ENCODE results near the gene ALDH4A1. TPM values are rescaled to one million over a fixed set of nuclear protein-coding genes. Genes with fewer than 3 reads are reported as not detected.

The ALDH4A1 gene
- total and polyA plus RNA-seq, 2 experiments from 2014 or later: 11.3 to 33.8 TPM

DNA sequence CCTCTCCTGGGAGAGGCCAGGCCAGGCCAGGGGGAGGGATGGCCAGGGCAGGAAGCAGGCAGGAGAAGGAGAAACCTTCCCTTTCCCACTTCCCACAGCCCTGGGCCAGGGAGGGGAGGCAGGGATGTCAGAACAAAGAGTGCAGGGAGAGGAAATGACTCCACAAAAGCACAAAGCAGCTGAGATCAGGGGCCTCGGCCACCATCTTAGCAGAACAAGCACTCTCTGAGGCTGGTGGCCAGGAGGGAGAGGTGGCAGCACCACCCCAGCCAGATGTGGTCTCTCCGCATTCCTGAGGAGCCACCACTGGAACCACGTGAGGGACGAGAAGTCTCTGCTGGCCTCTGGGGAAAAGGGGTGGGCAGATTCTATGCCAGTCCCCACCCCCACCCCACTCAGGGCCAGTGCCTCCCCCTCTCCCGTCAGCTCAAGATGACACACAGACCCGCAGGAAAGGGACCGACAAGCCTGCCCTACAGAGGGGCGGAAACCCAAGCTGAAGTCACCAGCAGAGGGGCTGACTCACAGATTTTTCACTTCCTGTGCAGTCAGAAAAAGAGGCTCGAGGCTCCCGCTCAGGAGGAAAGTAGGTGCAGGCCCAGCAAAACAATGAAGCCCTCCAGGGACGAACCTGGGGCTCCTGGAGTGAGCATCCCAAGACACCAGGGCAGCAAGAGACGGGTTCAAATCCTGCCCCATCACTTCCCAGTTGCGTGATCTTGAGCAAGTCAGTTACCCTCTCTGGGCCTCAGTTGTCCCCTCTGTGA is 24.1 kb upstream of the ALDH4A1 start:
- H3K79me2 ChIP-seq (replicated peaks; ENCODE audit: insufficient read depth): no peaks in the 10 kb centered on the region
- DNase-seq (ENCODE audit: low spot score): no peak
- peaks cover 30% of the 10 kb centered on the region for H3K4me1 Mint-ChIP-seq
- no peaks in the 10 kb centered on the region for H3K36me3 ChIP-seq (ENCODE audit: insufficient read depth)
- no peaks in the 10 kb centered on the region for H3K27me3 ChIP-seq (ENCODE audit: insufficient read depth)
- no peak overlapping the region for H3K4me3 ChIP-seq
- H3K36me3 Mint-ChIP-seq (ENCODE audit: low read depth): peaks cover 2% of the 10 kb centered on the region; the same call in 1 of the 3 replicates
- no peak overlapping the region for H3K4me3 Mint-ChIP-seq
- H3F3A ChIP-seq (replicated peaks; ENCODE audit: low read depth): no peaks in the 10 kb centered on the region
- no peaks in the 10 kb centered on the region; the same call in 1 of the 2 replicates for H4K20me1 ChIP-seq (replicated peaks; ENCODE audit: insufficient read depth)
- H3K27me3 Mint-ChIP-seq (ENCODE audit: insufficient read depth, low read depth, poor library complexity): peaks cover 10% of the 10 kb centered on the region
- H3K4me2 ChIP-seq: no peak overlapping the region
- no peak for ATAC-seq
- H3K27ac ChIP-seq (ENCODE audit: low read depth): no peak overlapping the region
- H3K9me3 Mint-ChIP-seq: peaks cover 3% of the 10 kb centered on the region; the same call in 2 of the 3 replicates
- H2AFZ ChIP-seq: no peak overlapping the region
- no peaks in the 10 kb centered on the region; the same call in 1 of the 2 replicates for H3K4me1 ChIP-seq (ENCODE audit: insufficient read depth)
- no peak overlapping the region for H3K27ac Mint-ChIP-seq
- H3K9me2 ChIP-seq (ENCODE audit: insufficient read depth): no peaks in the 10 kb centered on the region
- TF ChIP-seq CREB1 (CRISPR knock-in tag; IDR thresholded peaks at IDR 0.05; ENCODE audit: low read depth) (no peak), POLR2AphosphoS5 (IDR thresholded peaks at IDR 0.05; ENCODE audit: low read depth) (no peak), NANOG (IDR thresholded peaks at IDR 0.05; ENCODE audit: borderline replicate concordance) (no peak), STAT1 (IDR thresholded peaks at IDR 0.05; ENCODE audit: unreplicated experiment) (no peak), JUNB (IDR thresholded peaks at IDR 0.05; ENCODE audit: unreplicated experiment) (no peak), ZNF462 (CRISPR knock-in tag; IDR thresholded peaks at IDR 0.05) (no peak), EZH2phosphoT487 (IDR thresholded peaks at IDR 0.05; ENCODE audit: unreplicated experiment) (no peak), ZNF114 (CRISPR knock-in tag; IDR thresholded peaks at IDR 0.05) (no peak), ZNF331 (CRISPR knock-in tag; IDR thresholded peaks at IDR 0.05; ENCODE audit: low read depth) (no peak), EZH2 (IDR thresholded peaks at IDR 0.05; ENCODE audit: low read depth, unreplicated experiment) (no peak)
- TF ChIP-seq, protein P1, sequence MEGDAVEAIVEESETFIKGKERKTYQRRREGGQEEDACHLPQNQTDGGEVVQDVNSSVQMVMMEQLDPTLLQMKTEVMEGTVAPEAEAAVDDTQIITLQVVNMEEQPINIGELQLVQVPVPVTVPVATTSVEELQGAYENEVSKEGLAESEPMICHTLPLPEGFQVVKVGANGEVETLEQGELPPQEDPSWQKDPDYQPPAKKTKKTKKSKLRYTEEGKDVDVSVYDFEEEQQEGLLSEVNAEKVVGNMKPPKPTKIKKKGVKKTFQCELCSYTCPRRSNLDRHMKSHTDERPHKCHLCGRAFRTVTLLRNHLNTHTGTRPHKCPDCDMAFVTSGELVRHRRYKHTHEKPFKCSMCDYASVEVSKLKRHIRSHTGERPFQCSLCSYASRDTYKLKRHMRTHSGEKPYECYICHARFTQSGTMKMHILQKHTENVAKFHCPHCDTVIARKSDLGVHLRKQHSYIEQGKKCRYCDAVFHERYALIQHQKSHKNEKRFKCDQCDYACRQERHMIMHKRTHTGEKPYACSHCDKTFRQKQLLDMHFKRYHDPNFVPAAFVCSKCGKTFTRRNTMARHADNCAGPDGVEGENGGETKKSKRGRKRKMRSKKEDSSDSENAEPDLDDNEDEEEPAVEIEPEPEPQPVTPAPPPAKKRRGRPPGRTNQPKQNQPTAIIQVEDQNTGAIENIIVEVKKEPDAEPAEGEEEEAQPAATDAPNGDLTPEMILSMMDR (conservative IDR thresholded peaks at IDR 0.05; ENCODE audit: low read depth in 2 of 2): no peak
- TF ChIP-seq, protein P2, sequence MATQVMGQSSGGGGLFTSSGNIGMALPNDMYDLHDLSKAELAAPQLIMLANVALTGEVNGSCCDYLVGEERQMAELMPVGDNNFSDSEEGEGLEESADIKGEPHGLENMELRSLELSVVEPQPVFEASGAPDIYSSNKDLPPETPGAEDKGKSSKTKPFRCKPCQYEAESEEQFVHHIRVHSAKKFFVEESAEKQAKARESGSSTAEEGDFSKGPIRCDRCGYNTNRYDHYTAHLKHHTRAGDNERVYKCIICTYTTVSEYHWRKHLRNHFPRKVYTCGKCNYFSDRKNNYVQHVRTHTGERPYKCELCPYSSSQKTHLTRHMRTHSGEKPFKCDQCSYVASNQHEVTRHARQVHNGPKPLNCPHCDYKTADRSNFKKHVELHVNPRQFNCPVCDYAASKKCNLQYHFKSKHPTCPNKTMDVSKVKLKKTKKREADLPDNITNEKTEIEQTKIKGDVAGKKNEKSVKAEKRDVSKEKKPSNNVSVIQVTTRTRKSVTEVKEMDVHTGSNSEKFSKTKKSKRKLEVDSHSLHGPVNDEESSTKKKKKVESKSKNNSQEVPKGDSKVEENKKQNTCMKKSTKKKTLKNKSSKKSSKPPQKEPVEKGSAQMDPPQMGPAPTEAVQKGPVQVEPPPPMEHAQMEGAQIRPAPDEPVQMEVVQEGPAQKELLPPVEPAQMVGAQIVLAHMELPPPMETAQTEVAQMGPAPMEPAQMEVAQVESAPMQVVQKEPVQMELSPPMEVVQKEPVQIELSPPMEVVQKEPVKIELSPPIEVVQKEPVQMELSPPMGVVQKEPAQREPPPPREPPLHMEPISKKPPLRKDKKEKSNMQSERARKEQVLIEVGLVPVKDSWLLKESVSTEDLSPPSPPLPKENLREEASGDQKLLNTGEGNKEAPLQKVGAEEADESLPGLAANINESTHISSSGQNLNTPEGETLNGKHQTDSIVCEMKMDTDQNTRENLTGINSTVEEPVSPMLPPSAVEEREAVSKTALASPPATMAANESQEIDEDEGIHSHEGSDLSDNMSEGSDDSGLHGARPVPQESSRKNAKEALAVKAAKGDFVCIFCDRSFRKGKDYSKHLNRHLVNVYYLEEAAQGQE (IDR thresholded peaks at IDR 0.05; ENCODE audit: unreplicated experiment): no peak
